ENCODE measurements around the gene ITGAE.

The ITGAE gene

DNA sequence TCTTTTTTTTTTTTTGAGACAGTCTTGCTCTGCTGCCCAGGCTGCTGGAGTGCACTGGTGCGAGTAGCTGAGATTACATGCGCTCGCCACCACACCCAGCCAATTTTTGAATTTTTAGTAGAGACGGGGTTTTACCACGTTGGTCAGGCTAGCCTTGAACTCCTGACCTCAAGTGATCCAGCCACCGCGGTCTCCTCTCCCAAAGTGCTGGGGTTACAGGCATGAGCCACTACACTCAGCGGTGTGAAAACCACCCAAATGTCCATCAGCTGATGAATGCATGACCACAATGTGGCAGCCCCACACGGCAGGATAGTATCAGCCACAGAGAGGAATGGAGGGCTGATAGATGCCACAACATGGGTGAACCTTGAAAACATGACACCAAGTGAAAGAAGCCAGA, 107.2 kb downstream of the ITGAE start:
- DNase-seq (ENCODE audit: low spot score), result no peak

DNA sequence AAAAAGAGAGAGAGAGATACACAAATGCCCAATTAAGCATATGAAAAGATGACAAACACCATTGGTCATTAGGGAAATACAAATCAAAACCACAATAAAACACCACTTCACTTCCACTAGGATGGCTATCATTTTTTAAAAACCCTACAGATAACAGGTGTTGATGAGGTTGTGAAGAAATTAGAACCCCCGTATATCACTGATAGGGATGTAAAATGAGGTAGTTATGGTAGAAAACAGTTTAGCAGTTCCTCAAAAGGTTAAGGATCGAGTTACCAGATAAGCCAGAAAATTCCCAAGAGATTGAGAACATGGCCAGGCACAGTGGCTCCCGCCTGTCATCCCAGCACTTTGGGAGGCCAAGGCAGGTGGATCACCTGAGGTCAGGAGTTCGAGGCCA, 107.8 kb downstream of the ITGAE start:
- no peak for DNase-seq (ENCODE audit: low spot score)

DNA sequence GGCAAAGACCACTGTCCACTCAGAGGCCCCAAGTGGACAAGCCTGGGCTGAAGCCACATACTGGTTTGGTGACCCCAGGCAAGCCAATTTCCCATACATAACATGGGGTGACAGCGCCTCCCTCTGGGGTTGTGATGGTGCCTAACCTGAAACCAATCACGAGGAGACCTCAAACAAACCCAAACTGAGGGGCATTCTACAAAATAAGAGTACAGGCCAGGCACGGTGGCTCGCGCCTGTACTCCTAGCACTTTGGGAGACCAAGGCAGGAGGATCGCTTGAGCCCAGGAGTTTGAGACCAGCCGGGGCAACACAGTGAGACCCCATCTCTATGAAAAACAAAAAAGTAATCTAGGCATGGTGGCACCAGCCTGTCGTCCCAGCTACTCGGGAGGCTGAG, 108.6 kb downstream of the ITGAE start:
- DNase-seq (ENCODE audit: low spot score), result no peak

DNA sequence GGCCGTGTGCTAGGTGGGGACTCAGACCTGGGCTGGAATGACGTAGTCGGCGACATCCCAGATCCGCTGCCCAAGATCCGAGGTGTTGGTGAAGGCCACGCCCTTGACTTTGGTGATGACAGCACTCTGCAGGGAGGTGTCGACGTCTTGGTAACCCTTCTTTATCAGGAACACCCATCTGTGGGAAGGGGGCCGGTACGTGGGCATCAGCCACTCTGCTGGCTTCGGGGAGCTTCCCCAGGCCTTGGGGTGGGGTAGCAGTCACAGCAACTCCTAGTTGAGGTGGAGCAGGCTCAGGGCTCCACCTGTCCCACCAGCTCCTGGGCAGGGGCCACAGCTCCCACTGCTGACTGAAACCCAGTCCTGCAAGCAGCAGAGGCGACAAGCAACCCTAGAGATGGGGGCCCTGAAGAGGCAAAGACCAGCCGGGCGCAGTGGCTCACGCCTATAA, 109.3 kb downstream of the ITGAE start:
- no peak for DNase-seq (ENCODE audit: low spot score)

DNA sequence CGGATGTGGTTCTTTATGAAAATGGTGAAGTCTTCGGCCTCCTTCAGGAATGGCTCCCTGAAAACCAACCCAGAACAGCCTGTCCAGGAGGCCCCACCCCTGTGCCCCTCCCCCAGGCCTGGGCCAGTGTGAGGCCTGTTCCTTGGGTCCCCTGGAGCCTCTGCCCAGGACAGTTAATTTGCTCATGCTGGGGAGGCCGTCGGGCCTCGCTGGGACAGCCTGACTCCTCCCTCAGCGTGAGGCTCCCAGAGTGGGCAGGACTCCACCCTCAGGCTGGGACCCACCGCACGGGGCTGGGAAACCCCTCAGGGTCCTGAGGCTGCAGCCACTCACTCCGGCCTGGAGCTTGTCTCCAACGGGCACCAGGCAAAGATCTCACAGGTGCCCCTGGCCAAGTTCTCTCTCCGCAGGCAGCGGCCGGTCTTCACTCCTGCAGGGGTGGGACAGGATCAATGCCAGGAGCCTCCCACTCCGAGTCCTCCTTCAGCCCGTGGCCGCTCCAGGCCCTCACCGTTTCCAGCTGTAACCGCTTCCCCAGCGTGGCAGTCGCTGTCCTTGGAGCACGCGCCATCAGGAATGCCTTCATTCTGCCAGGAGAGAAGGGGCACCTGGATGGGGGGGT, 110.8 kb downstream of the ITGAE start:
- DNase-seq (ENCODE audit: low spot score), result no peak

DNA sequence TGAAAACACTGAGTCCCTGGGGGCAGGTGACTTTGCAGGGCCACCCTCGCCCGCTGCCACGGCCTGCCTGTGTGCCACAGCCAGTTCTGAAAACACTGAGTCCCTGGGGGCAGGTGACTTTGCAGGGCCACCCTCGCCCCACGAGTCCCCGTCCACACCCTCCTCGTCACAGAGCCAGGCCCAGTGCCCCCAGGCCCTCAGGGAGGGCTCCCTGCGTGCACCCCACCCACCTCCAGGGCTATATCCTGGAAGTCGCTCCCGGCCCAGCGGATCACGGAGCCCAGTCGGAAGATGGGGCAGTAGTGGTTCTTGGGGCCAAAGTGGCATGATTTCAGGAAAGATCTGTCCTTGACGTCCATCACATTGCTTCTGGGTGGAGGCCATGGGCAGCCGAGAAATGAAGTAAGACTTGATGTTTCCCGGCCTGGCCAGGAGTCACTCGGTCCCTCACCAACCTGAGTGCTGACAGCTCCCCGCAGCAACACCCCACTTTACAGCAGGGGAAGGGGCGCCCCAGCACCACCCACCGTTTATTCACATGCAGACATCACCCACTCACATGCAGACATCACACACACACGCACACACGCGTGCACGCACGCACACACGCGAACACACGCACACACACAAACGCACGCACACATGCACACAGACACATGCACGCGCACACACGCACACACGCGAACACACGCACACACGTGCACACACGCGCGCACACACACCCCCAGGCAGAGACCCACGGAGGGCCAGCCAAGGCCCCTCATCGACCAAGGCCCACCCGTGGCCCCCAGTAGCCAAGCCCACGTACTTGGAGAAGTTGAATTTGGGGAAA, 111.5 kb downstream of the ITGAE start:
- no peak for DNase-seq (ENCODE audit: low spot score)

DNA sequence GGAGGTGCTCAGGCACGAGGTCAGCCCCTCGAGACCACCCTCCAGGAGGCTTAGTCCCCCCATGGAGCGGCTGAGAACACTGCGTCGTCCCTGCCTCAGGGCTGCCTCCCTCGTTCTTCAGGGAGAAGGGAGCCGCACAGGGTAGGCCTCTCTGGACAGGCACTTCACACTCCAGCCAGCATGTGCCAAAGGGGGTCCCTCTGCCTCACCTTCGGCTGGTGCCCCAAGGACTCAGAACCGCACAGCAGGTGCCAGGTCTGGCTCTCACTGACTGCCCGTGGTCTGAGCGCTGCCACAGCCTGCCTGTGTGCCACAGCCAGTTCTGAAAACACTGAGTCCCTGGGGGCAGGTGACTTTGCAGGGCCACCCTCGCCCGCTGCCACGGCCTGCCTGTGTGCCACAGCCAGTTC, 112.1 kb downstream of the ITGAE start:
- no peak for DNase-seq (ENCODE audit: low spot score)

DNA sequence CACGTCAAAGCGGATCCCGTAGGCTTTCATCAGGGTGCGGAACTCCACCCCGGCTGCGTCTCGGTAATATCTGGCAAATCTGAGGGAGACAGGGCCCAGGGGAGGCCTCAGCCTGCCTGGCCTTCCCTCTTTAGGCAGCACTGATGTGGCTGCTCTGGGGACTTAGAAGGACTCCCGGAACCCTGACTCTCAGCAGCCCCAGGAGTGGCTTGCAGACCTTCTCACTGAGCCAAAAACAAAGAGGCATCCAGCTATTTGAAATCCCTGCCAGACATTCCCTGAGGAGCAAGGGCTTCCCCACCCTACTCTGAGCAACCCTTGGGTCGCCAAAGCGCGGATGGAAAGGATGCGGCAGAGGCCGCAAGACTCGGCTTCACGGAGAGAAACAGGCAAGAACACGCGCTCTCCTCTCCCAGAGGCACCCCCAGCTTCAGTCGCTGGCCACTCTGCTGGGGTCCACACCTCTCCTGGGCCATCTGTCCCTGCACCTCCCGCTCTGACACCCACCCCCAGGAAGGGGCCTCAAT, 112.9 kb downstream of the ITGAE start:
- peak; percentile 60 for DNase-seq (ENCODE audit: low spot score)

DNA sequence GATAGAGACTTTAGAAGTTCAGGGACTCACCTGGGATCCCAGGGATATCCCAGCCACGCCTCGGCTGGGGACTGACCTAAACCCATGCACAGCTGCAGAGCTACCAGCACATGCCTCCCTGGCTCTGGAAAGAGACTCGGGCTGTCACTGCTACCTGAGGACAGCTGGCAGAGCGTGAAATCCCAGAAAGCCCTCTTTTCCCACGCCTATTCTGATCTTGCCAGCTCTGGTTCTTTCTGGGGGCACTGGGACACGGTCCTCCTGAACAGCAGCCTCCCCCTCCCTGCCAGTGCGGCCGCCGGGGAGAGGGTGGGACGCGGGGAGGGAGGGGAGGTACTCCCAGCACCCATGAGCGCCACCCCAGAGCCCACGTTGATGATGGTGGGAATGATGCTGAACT, 115.8 kb downstream of the ITGAE start:
- no peak for DNase-seq (ENCODE audit: low spot score)

DNA sequence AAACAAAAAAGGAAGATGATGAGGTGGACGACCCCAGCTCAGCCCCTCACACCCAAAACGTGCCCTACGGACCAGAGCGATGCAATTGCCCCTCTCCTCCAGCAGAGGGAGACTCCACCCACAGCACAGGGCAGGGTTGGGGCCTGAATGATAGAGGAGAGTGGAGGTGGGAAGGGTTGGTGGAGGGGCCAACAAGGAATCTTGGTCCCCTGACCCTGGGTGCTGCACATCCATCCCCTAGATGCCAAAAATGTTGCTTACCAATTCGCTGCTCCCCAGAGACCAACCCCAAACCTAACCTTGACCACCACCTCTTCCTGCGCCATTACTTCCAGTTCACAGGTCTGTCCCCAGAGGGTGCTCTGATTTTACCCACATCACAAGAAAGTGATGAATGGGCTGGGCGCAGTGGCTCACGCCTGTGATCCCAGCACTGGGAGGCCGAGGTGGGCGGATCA, 117.9 kb downstream of the ITGAE start:
- DNase-seq (ENCODE audit: low spot score), result peak; percentile 75

DNA sequence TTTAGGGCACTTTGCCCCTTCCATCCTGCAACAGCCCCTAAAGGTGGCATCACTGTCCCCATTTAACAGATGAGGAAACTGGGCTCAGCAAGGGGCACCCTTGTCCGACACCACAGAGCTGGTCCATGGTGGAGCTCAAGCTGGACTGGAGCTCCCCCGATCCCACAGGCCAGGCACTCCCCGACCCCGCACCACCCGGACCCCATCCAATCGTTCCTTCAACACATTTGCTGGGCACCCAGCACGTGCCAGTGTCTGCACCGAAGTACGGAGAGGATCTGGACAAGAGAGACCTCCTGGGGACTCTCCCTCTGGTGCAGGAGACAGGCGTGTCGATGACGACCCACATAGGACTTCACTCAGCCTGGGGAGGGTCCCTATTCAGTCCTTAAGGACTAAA, 119.0 kb downstream of the ITGAE start:
- DNase-seq (ENCODE audit: low spot score), result no peak

DNA sequence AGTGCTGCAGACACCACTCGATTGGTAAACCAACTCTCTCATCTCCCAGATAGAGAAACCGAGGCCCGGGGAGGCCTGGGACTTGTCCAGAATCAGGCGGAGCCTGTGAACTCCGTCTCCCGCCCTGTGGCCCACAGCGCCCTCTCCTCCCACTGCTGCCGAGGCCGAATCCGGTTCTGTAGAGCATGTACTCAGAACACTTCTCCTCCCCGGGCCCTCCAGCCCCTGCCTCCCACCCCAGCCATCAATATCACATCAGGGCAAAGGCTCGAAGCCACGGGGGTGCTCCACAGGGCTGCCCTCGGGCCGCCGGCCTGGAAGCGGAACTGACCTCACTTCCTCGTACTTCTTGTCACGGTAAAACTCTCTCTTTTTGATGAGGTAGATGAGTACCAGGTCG, 119.4 kb downstream of the ITGAE start:
- no peak for DNase-seq (ENCODE audit: low spot score)

DNA sequence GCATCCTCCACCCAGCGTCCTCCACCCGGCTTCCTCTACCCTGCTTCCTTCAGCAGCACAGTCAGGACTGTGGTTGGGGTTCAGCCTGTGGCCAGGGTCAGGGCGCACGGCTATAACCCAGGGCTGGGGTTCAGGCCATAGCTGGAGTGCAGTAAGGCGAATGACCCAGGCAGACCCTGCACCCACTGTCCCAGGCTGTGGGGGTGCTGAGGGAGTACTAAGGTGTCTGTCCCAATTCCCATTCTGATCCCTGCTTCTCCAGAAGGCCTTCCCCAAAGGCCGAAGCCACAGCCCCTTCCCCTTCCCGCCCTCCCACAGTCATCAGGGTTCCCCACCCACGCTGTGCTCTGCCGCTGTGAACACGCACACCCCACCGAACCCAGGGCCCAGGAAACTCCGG, 119.9 kb downstream of the ITGAE start:
- DNase-seq (ENCODE audit: low spot score), result no peak

DNA sequence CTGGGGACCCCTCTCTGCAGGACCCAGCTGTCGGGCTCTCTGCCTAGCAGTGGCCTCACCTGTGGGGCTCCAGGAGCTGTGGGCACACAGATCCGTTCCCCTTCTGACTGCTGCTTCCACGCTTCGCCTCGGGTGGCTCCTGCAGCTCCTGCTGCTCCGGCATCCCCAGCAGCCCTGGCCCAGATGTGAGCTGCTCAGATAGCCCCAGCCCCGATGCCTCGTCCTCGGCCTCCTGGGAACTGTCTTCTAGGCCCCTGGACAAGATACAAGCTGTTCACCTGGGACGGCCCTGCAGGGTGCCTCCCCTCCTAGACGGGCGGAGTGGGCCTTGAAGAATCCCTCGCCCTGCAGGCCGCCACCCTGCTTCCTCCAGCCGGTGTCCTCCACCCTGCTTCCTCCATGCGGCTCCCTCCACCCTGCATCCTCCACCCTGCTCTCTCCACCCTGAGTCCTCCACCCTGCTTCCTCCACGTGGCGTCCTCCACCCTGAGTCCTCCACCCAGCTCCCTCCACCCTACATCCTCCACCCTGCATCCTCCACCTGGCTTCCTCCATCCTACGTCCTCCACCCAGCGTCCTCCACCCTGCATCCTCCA, 121.4 kb downstream of the ITGAE start:
- no peak for DNase-seq (ENCODE audit: low spot score)

DNA sequence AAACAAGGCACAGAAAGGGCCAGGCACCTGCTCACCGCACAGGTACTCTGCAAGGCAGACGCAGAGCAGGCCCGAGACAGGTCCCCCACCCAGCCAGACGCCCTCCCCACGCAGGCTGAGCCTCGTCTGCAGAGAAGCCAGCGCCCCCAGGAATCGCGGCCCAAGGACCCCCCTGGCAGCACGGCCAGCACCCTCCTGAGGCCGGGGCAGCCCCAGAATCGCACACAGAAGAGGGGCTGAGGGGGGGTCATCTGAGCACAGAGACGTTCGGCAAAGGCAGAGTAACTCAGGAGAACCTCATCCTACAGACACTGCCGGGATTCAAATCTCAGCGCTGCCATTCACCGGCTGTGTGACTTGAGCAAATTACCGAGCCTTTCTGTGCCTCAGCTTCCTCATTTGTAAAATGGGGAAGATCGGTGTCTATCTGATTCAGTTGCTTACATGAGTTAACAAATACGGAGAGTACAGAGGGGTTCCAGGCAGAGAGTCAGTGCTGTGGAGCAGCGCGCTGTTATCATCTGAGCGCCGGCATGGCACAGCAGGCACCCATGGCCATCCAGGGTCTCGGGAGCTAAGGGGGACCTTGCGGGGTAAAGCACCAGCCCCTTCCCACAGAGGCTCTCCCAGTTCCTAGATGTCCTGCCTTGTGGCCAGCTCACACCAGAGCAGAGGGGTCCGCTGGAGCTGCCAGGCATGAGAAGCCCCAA, 122.0 kb downstream of the ITGAE start:
- no peak for DNase-seq (ENCODE audit: low spot score)

DNA sequence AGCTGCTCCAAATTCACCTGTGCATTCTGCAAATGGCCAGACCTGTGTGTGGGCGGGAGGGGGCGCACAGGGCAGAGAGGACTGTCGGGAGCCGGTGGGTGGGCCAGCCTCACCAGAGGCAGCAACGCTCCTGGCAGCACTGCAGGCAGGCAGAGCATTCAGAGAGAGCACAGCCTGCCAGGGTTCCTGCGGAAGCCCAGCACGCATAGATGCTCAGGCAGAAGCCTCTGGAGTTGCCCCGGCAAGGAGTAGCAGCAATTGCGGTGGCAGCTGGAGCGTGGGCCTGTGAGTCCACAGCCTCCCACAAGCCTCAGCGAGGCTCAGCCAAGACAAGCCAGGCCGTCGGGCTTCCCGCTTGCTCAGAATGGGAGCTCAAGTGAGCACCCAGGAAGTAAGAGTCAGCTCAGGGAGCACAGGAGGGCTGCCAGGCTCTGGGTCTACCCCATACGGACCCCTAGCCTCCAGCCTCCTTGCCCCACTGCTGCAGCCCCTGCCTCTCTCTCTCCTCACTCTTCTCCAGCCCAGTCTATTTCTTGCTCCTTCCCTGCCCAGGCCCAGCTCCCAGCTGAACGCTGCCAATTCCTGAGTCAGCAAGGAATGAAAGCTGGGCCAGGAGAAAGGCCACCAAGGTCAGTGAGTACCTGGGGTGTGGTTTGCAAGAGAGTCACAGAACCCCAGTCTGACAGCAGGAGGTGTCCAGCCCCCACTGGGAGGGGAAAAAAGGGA, 122.7 kb downstream of the ITGAE start:
- no peak for DNase-seq (ENCODE audit: low spot score)

DNA sequence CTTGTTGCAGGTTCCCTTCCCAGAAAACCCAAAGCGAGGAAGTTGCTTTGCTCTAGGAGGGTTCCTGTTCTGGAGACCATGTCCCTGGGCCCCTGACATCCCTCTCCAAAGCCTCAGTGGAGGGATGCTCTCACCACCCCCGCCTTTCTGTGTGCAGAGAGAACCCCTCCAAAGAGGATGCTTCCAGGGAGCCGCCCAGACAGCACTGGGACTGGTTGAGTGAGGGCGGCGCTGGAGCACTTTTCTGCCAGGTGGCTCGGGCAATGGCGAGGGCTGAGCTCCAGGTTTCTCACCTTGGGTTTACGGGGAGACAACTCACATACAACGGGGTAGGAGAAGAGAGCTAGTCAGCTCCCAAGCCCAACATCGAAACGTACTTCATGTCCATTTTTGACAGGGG, 125.1 kb downstream of the ITGAE start:
- no peak for DNase-seq (ENCODE audit: low spot score)

DNA sequence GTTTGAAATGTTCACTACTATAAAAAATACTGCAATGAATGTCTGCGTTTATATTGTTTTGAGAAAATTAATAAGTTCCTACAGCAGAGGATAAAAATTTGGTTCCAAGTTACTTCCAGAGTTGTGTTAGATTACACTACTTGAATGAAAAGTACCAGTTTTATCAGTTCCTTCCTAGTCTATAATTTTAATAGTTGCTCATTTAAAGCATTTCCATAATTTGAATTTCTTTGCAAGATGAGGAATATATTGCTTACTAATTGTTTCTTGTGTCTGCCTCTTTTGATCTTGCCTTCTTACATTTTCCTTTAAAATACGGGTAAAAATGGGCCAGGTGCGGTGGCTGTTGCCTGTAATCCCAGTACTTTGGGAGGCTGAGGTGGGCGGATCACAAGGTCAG, 128.4 kb downstream of the ITGAE start:
- DNase-seq (ENCODE audit: low spot score), result no peak

DNA sequence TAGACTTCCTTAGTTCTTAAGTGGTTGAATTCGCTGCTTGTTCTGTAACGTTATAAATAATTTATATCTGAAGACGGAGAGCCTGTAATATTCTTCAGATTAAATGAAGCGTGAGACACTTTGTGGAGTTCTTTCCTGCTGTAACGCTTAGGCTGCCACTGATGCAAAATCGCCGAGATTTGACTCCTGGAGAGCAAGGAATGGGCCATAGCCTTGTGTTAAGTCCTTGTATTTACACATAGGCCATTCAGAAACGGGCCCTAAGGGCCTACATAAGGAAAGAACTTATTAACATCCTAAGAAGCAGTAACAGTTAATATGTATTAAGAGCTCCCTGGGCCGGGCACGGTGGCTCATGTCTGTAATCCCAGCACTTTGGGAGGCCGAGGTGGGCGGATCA, 131.4 kb downstream of the ITGAE start:
- no peak for DNase-seq (ENCODE audit: low spot score)

DNA sequence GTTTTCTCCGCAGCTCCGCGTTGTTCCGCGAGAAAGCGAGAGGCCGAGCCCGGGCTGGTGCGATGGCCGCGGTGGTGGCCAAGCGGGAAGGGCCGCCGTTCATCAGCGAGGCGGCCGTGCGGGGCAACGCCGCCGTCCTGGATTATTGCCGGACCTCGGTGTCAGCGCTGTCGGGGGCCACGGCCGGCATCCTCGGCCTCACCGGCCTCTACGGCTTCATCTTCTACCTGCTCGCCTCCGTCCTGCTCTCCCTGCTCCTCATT, 132.0 kb downstream of the ITGAE start:
- DNase-seq (ENCODE audit: low spot score), result no peak

DNA sequence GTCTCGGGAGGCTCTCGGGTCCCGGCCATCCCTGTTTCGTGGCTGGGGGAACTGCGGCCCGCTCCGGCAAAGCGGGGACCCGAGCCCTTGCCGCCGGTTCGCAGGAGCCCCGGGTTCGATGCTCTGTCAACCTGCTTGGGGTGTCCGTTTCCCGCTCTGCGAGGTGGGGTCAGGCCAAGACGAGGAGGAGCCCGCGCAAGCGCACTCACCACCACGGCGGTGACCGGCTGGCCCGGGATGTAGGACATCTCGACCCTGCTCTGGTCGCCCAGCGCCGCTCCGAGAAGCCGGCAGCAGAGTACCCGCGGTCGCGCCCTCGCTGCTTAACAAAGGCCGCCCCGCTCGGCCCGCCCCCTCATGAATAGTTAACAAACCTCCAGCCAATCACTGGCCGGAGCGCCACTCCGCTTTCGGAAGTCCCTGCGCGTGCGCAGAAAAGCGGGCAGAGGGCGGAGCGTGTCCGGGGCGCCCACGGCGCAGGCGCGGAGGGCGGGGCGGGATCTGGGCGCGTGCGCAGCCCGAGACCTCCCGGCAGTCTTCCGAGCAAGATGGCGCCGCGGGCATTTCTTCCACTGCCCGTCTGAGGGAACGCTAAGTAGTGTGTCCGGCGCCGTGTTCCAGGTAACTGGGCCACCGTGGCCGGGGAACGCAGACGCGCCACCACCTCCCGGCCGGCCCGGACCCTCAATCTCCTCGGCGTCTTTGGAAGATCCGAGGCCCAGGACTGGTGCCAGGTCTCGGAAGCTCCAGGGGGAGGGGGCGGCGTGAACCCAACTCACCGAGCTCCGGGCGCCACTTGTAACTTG, 132.5 kb downstream of the ITGAE start, which contains the start of the genes EMC6 and TAX1BP3:
TSS of gene EMC6 (plus strand) at position 534 of the 806 bp plus-strand sequence. CDS start 335 bp downstream, outside the sequence.
TSS of gene TAX1BP3 (minus strand) at position 300 of the 806 bp plus-strand sequence. CDS start at position 248, 52 bp downstream.
- peak; percentile 99 for DNase-seq (ENCODE audit: low spot score)

All from germinal center (tissue), 1 donor.